ENCODE measurements around the gene CCDC43. TPM values are rescaled to one million over a fixed set of nuclear protein-coding genes. Genes with fewer than 3 reads are reported as not detected.
"Not testable (repeated sequence)": the region's sequence is repeated elsewhere in the genome, so short reads cannot be mapped to it uniquely, and the experiment has no call there.

Gene CCDC43
- total and polyA plus RNA-seq, 2 donors (not counting 1 experiment from before 2014, with no cell fraction given), result 27.9 to 35.2 TPM

- H3K36me3 ChIP-seq (ENCODE audit: control insufficient read depth, insufficient read depth, low read length), result no peaks in the 10 kb centered on the region
- no peaks in the 10 kb centered on the region for H3K79me2 ChIP-seq (ENCODE audit: control insufficient read depth, insufficient read depth, low read length)
- no peaks in the 10 kb centered on the region for H3K27me3 ChIP-seq (ENCODE audit: control insufficient read depth, insufficient read depth, low read length)
- H4K20me1 ChIP-seq (ENCODE audit: control insufficient read depth, extremely low read depth, insufficient read depth, low read length), result no peaks in the 10 kb centered on the region
- H3K9me3 ChIP-seq (ENCODE audit: control insufficient read depth, insufficient read depth, low read depth, low read length), result no peaks in the 10 kb centered on the region
- peak in 1 of 2 donors; percentile 30 for DNase-seq (ENCODE audit: low read depth in 2 of 2)
- no peak for TF ChIP-seq EZH2 (IDR thresholded peaks at IDR 0.05; ENCODE audit: low read length, missing control alignments)
- no peak for TF ChIP-seq CTCF (conservative IDR thresholded peaks at IDR 0.05 in 1 of 2, IDR thresholded peaks at IDR 0.05 in 1 of 2; ENCODE audit: low read depth in 1 of 2, low read length in 2 of 2)
- no peak overlapping the region for H3K9ac ChIP-seq (ENCODE audit: insufficient read depth, low read length)
- H3K4me2 ChIP-seq (ENCODE audit: extremely low read depth, insufficient read depth, low read length), result no peak overlapping the region
- no peak overlapping the region for H2AFZ ChIP-seq (ENCODE audit: low read length)
- no peak overlapping the region for H3K4me3 ChIP-seq (replicated peaks in 1 of 4; ENCODE audit: control extremely low read depth in 1 of 4, insufficient read depth in 1 of 4, low read depth in 3 of 4, low read length in 4 of 4)
- no peaks in the 10 kb centered on the region for H3K4me1 ChIP-seq (ENCODE audit: control insufficient read depth, extremely low read depth, insufficient read depth, low read length)
- H3K27ac ChIP-seq (ENCODE audit: insufficient read depth, low read length), result no peak overlapping the region
These were observed 46.7 kb downstream of the CCDC43 start for GRCh38 chr17:44642834-44643233.

- H3K4me3 ChIP-seq (replicated peaks in 1 of 4; ENCODE audit: control extremely low read depth in 1 of 4, insufficient read depth in 1 of 4, low read depth in 3 of 4, low read length in 4 of 4), result no peak overlapping the region
- H3K27me3 ChIP-seq (ENCODE audit: control insufficient read depth, insufficient read depth, low read length), result no peaks in the 10 kb centered on the region
- H4K20me1 ChIP-seq (ENCODE audit: control insufficient read depth, extremely low read depth, insufficient read depth, low read length), result no peaks in the 10 kb centered on the region
- no peaks in the 10 kb centered on the region for H3K36me3 ChIP-seq (ENCODE audit: control insufficient read depth, insufficient read depth, low read length)
- no peak overlapping the region for H3K27ac ChIP-seq (ENCODE audit: insufficient read depth, low read length)
- no peak overlapping the region for H3K4me2 ChIP-seq (ENCODE audit: extremely low read depth, insufficient read depth, low read length)
- H3K9me3 ChIP-seq (ENCODE audit: control insufficient read depth, insufficient read depth, low read depth, low read length), result no peaks in the 10 kb centered on the region
- TF ChIP-seq CTCF (conservative IDR thresholded peaks at IDR 0.05 in 1 of 2, IDR thresholded peaks at IDR 0.05 in 1 of 2; ENCODE audit: low read depth in 1 of 2, low read length in 2 of 2), result no peak
- no peak for TF ChIP-seq EZH2 (IDR thresholded peaks at IDR 0.05; ENCODE audit: low read length, missing control alignments)
- no peak overlapping the region for H3K9ac ChIP-seq (ENCODE audit: insufficient read depth, low read length)
- DNase-seq (ENCODE audit: low read depth in 2 of 2), result no peak
- H3K4me1 ChIP-seq (ENCODE audit: control insufficient read depth, extremely low read depth, insufficient read depth, low read length), result no peaks in the 10 kb centered on the region
- no peaks in the 10 kb centered on the region for H3K79me2 ChIP-seq (ENCODE audit: control insufficient read depth, insufficient read depth, low read length)
- H2AFZ ChIP-seq (ENCODE audit: low read length), result no peak overlapping the region
These were observed 52.5 kb downstream of the CCDC43 start for GRCh38 chr17:44637066-44637465.

- Histone ChIP-seq H3K27ac (ENCODE audit: insufficient read depth, low read length) (no peak overlapping the region), H3K9ac (ENCODE audit: insufficient read depth, low read length) (no peak overlapping the region), H4K20me1 (ENCODE audit: control insufficient read depth, extremely low read depth, insufficient read depth, low read length) (no peaks in the 10 kb centered on the region), H3K27me3 (ENCODE audit: control insufficient read depth, insufficient read depth, low read length) (no peaks in the 10 kb centered on the region), H3K36me3 (ENCODE audit: control insufficient read depth, insufficient read depth, low read length) (no peaks in the 10 kb centered on the region), H3K4me2 (ENCODE audit: extremely low read depth, insufficient read depth, low read length) (no peak overlapping the region), H3K9me3 (ENCODE audit: control insufficient read depth, insufficient read depth, low read depth, low read length) (no peaks in the 10 kb centered on the region), H2AFZ (ENCODE audit: low read length) (no peak overlapping the region), H3K79me2 (ENCODE audit: control insufficient read depth, insufficient read depth, low read length) (no peaks in the 10 kb centered on the region), H3K4me1 (ENCODE audit: control insufficient read depth, extremely low read depth, insufficient read depth, low read length) (no peaks in the 10 kb centered on the region), H3K4me3 (replicated peaks in 1 of 4; ENCODE audit: control extremely low read depth in 1 of 4, insufficient read depth in 1 of 4, low read depth in 3 of 4, low read length in 4 of 4) (no peak overlapping the region)
- TF ChIP-seq EZH2 (IDR thresholded peaks at IDR 0.05; ENCODE audit: low read length, missing control alignments) (no peak), CTCF (conservative IDR thresholded peaks at IDR 0.05 in 1 of 2, IDR thresholded peaks at IDR 0.05 in 1 of 2; ENCODE audit: low read depth in 1 of 2, low read length in 2 of 2) (peak; percentile 31 to 52)
- peak; percentile 41 to 81 for DNase-seq (ENCODE audit: low read depth in 2 of 2)
These were observed 53.0 kb downstream of the CCDC43 start for GRCh38 chr17:44636562-44636961.

DNA sequence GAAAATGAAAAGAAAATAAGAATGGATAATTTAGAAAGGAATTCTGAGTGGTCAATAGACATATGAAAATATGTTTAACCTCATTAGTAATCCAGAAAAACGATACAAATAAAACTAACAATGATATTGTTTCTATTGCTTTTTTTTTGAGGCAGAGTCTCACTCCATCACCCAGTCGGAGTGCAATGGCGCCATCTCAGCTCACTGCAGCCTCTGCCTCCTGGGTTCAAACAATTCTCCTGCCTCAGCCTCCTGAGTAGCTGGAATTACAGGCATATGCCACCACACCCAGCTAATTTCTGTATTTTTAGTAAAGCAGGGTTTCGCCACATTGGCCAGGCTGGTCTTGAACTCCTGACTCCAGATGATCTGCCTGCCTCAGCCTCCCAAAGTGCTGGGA, 55.2 kb downstream of the CCDC43 start:
- H3K4me3 ChIP-seq (replicated peaks in 1 of 4; ENCODE audit: control extremely low read depth in 1 of 4, insufficient read depth in 1 of 4, low read depth in 3 of 4, low read length in 4 of 4); H3K4me2 ChIP-seq (ENCODE audit: extremely low read depth, insufficient read depth, low read length); H3K9me3 ChIP-seq (ENCODE audit: control insufficient read depth, insufficient read depth, low read depth, low read length); H3K9ac ChIP-seq (ENCODE audit: insufficient read depth, low read length); H4K20me1 ChIP-seq (ENCODE audit: control insufficient read depth, extremely low read depth, insufficient read depth, low read length); H3K27me3 ChIP-seq (ENCODE audit: control insufficient read depth, insufficient read depth, low read length); H3K4me1 ChIP-seq (ENCODE audit: control insufficient read depth, extremely low read depth, insufficient read depth, low read length); H3K36me3 ChIP-seq (ENCODE audit: control insufficient read depth, insufficient read depth, low read length); DNase-seq (ENCODE audit: low read depth in 2 of 2); H2AFZ ChIP-seq (ENCODE audit: low read length); H3K79me2 ChIP-seq (ENCODE audit: control insufficient read depth, insufficient read depth, low read length); H3K27ac ChIP-seq (ENCODE audit: insufficient read depth, low read length): not testable (repeated sequence)
